Liver (tissue), 3 donors: Measurements from ENCODE around the gene WAC.

Experiments used
- CTCF ChIP-seq: fragments of 150-350 bp; IDR thresholded peaks from 2 replicates; pipeline ENCODE4 v1.5.1; 2017; ENCODE audit warnings: improper control_type of control experiment, low read depth, low read length; ENCODE audit not compliant: missing input control
- SP1 ChIP-seq: IDR thresholded peaks from 2 replicates; pipeline ENCODE4 v1.6.1; 2018; ENCODE audit warnings: antibody characterized with exemption, mild to moderate bottlenecking
- donor health status: healthy.
- donor health status: healthy.

GRCh38 chr10:28560617-28561016 is 27.7 kb downstream of the WAC start:
- no peak for TF ChIP-seq CTCF
- no peak for TF ChIP-seq SP1
